SJCRH30 (cell line): ENCODE measurements around the gene FAM153A. TPM values are rescaled to one million over a fixed set of nuclear protein-coding genes. Genes with fewer than 3 reads are reported as not detected.
"Not testable (repeated sequence)": the region's sequence is repeated elsewhere in the genome, so short reads cannot be mapped to it uniquely, and the experiment has no call there.

ENCODE experiments used
- DNase-seq, 2 experiments: peaks; one replicate each; pipeline ENCODE4 v3.0.0-alpha.2; 2015 to 2020
- H3K27ac ChIP-seq: fragments of 250-450 bp; sonication (Bioruptor Pico); 2 replicates; pipeline ENCODE4 v1.5.1; 2020; ENCODE audit warnings: mild to moderate bottlenecking, moderate library complexity
- H3K27me3 ChIP-seq: fragments of 250-450 bp; sonication (Bioruptor Pico); 2 replicates; pipeline ENCODE4 v1.5.1; 2020; ENCODE audit warnings: mild to moderate bottlenecking, moderate library complexity
- H3K36me3 ChIP-seq: fragments of 250-450 bp; sonication (Bioruptor Pico); 2 replicates; pipeline ENCODE4 v1.5.1; 2020; ENCODE audit warnings: mild to moderate bottlenecking, moderate library complexity
- H3K4me1 ChIP-seq: fragments of 250-450 bp; sonication (Bioruptor Pico); 2 replicates; pipeline ENCODE4 v1.5.1; 2020; ENCODE audit warnings: mild to moderate bottlenecking, moderate library complexity
- H3K4me3 ChIP-seq: fragments of 250-450 bp; sonication (Bioruptor Pico); 2 replicates; pipeline ENCODE4 v1.5.1; 2020; ENCODE audit warnings: mild to moderate bottlenecking, moderate library complexity
- H3K9me3 ChIP-seq: fragments of 250-450 bp; sonication (Bioruptor Pico); replicated peaks from 2 replicates; pipeline ENCODE4 v1.5.1; 2020; ENCODE audit warnings: mild to moderate bottlenecking, moderate library complexity
- total RNA-seq: library from RNA; depleted of rRNA; stranded (reverse); fragments of >200 nt; shearing (Covaris generic); gene quantifications from 2 replicates; pipeline ENCODE4 v1.2.3, GENCODE V29; 2014; rRNA removed

FAM153A gene
- total RNA-seq, 1 experiment from 2014 or later = 0.83 TPM

DNA sequence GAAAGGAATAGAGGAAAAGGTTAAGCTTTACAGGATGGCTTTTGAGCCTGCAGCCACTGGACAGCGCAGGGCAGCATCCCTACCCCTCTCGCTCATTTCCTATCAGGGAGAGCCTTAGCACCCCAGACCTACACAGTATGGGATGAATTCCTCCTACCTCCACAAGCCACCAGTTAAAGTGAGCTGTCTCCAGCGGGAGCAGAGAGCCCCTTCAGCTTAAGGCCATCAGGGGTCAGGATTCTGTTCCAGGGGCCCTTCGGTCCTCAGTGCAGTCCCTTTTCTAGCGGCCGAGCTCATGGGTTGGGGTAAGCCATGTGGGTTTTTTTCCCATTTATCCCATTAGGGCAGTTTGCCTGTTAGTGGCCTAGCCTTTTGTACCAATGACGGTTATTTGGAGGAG lies 89.7 kb downstream of the FAM153A start:
- not testable (repeated sequence) for H3K36me3 ChIP-seq, H3K4me3 ChIP-seq, H3K27me3 ChIP-seq, H3K9me3 ChIP-seq, DNase-seq, H3K27ac ChIP-seq, H3K4me1 ChIP-seq

GRCh38 chr5:177692507-177692906 lies 90.2 kb downstream of the FAM153A start:
- not testable (repeated sequence) for H3K4me1 ChIP-seq, DNase-seq, H3K4me3 ChIP-seq, H3K27ac ChIP-seq, H3K36me3 ChIP-seq, H3K27me3 ChIP-seq, H3K9me3 ChIP-seq

GRCh38 chr5:177689011-177689610 lies 93.6 kb downstream of the FAM153A start:
- H3K27ac ChIP-seq, DNase-seq, H3K36me3 ChIP-seq, H3K4me3 ChIP-seq, H3K4me1 ChIP-seq, H3K9me3 ChIP-seq, H3K27me3 ChIP-seq: not testable (repeated sequence)

GRCh38 chr5:177688091-177688490 lies 94.6 kb downstream of the FAM153A start:
- not testable (repeated sequence) for H3K27ac ChIP-seq, DNase-seq, H3K9me3 ChIP-seq, H3K27me3 ChIP-seq, H3K4me1 ChIP-seq, H3K36me3 ChIP-seq, H3K4me3 ChIP-seq

DNA sequence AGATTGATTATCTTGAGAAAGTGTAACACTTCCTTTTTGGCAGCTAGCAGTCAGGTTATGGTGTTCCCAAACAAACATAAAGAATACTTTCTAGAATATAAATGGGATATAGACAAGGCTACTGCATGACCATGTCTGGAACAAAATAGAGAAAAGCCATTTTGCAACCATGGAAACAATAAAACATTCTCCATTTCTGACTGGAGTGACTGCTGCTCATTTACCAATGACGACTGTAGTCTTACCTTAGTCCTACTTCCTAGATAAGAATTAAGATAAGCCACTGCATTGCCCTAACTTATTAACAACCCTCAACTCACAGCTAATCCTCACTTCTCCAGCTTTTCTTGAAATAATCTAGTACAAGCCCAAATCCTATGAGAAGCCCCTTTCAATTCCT lies 100.8 kb downstream of the FAM153A start:
- H3K4me3 ChIP-seq, H3K27me3 ChIP-seq, H3K36me3 ChIP-seq, H3K9me3 ChIP-seq, H3K27ac ChIP-seq, H3K4me1 ChIP-seq, DNase-seq: not testable (repeated sequence)

Other genes starting within 250 kb of the FAM153A start
- gene FAM193B, start 228.3 kb downstream of the FAM153A start, total RNA-seq = 30.8 and 33.8 TPM in 2 replicates
- 70.9 and 76.2 TPM in 2 replicates for gene TMED9, start 190.7 kb downstream of the FAM153A start, total RNA-seq
- 17.4 and 22.3 TPM in 2 replicates for gene B4GALT7, start 182.8 kb downstream of the FAM153A start, total RNA-seq
- 0.28 and 0.84 TPM in 2 replicates for gene PROP1, start 213.3 kb upstream of the FAM153A start, total RNA-seq